HG02938 (cell line): ENCODE results near the gene SPTBN1.
"Not testable (repeated sequence)": the region's sequence is repeated elsewhere in the genome, so short reads cannot be mapped to it uniquely, and the experiment has no call there.

ENCODE experiments used
- ATAC-seq: cut with Tn5 transposase; IDR thresholded peaks from one replicate; pipeline ENCODE4 v1.9.1; 2021; ENCODE audit warnings: mild to moderate bottlenecking, moderate library complexity; ENCODE audit not compliant: unreplicated experiment

The SPTBN1 gene

DNA sequence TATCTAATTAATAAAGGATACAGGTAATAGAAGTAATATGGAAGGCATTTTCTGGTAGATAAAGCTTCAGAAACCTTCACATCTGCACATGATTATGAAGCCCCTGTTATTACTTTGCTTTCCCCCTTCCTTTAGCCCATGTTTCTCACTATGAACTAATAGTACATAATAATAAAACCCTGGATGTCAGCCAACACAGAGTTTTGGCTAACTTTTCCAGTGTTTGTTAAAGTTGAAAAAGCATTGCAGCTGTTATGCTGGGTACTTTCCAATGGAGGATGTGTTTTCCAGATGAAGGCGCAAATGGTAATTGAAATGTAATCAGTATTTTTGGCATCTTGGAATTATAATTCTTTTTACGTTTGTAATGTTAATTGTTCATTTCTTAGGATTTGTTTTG is 43.5 kb downstream of the SPTBN1 start:
- no peak for ATAC-seq

GRCh38 chr2:54500404-54501205 is 44.5 kb downstream of the SPTBN1 start:
- no peak for ATAC-seq

DNA sequence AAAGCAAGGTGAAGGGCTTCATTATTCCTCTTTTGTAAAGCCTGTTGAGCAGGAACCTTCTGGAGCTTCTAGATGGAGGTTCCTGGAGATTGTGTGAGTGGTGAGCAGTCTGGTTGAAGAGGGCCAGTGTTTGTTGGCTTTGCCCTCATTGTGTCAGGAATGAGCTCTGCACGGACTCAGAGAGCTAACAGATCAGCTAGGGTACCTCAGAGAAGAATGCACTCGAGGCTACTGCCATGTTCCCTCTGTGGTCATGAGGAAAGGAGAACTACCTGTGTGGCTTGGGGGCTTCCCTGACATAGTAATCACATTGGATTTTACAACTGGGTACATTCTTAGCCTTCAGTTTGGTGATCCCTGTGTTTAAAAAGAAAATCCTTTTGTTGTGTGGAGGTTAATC is 46.6 kb downstream of the SPTBN1 start:
- no peak for ATAC-seq

DNA sequence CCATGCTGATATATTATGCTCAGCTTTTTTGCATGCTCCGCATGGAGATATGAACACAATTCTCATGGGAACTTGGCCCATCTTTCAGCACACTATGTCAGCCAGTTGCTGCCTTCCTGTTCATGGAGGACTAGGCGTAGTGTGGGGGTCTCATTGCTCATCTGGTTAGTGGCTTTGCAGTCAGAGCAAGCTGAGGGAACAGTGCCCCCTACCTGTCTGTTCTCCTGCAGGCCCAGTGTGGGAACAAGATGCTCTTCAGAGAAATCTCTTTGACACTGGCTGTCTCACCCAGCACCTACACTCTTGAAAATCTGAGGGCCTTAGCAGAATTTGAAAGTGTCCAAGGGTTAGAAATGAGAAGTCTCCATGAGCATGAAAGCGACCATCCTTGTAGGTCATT is 47.1 kb downstream of the SPTBN1 start:
- ATAC-seq: no peak

GRCh38 chr2:54503828-54504227 is 47.7 kb downstream of the SPTBN1 start:
- ATAC-seq: no peak

DNA sequence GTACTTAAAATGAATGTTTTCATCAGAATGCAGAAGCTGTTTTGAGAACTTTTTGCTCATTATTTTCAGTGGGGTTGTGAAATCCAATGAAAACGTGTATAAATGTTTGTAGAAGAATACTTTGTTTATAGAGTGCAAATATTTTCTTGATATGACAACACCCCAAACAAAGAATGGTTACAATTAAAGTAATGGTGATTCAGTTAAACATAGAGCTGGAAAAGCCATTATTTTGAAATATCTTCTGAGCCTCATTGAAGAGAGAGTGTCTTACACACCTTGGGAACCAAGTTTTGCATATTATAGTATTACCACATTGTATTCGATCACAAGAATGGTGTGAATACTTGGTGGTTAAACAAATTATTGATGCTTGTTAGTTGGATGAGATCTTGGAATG is 48.7 kb downstream of the SPTBN1 start:
- no peak for ATAC-seq

GRCh38 chr2:54508541-54508940 is 52.4 kb downstream of the SPTBN1 start:
- no peak for ATAC-seq

- ATAC-seq: not testable (repeated sequence)
Measured at GRCh38 chr2:54509043-54509442, 52.9 kb downstream of the SPTBN1 start.

GRCh38 chr2:54510916-54511315 is 54.8 kb downstream of the SPTBN1 start:
- no peak for ATAC-seq

- no peak for ATAC-seq
Measured at GRCh38 chr2:54512183-54512582, 56.1 kb downstream of the SPTBN1 start.

- ATAC-seq: no peak
Measured at GRCh38 chr2:54512663-54513362, 56.7 kb downstream of the SPTBN1 start.

- no peak for ATAC-seq
Measured at GRCh38 chr2:54513363-54513715, 57.2 kb downstream of the SPTBN1 start.

- no peak for ATAC-seq
Measured at GRCh38 chr2:54514822-54515569, 58.9 kb downstream of the SPTBN1 start.

GRCh38 chr2:54516842-54517241 is 60.7 kb downstream of the SPTBN1 start:
- no peak for ATAC-seq

GRCh38 chr2:54518016-54518415 is 61.9 kb downstream of the SPTBN1 start:
- ATAC-seq: not testable (repeated sequence)

DNA sequence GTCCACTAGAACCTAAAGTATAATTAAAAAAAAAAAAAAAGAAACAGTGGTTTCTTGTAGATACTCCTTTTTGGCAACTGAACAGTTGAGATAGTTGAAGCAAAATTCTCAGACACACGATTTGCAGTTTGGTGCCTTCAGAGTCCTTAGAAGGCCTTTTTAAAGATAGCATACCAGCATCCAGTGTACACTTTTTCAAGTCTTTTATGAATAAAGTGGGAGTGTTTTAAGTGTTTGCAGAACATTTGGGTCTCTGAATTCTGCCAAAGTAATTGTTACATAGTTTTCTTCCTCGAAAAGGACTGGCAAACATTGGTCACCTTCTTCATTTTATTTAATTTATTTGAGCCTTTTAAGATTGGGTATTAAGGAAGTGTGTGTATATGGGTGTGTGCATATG is 62.3 kb downstream of the SPTBN1 start:
- ATAC-seq: no peak

GRCh38 chr2:54519841-54520459 is 63.8 kb downstream of the SPTBN1 start:
- no peak for ATAC-seq

GRCh38 chr2:54520687-54521086 is 64.6 kb downstream of the SPTBN1 start:
- ATAC-seq: no peak

DNA sequence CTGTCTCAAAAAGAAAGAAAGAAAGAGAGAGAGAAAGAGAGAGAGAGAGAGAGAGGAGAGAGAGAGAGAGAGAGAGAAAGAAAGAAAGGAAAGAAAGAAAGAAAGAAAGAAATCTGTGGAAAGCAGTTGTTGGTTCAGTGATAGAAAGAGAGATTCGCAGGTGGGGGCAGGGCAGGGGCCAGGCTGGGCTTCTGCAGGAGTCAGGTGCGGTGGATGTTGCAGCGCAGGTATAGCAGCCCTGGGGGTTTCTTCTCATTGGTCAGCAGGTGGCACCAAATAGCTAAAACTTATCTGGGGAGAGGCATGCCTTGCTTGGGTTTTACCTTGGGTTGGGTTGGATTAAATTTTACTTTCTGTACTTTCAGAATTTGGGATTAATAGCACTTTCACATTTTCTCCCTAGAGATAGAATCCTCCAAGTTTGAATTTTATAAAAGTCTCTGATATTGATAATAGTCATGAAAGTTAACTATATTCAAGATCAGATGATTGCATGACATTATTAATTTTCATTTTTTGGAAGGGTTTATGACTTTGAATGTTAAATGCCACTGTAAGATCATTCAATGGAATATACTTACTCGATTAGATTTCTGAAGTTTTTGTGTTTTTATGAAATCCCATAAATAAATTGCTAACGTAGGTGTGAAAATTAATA is 66.6 kb downstream of the SPTBN1 start:
- peak; percentile 65 for ATAC-seq

- ATAC-seq: no peak
Measured at GRCh38 chr2:54523324-54523959, 67.3 kb downstream of the SPTBN1 start.
